HG02798 (cell line): Measurements from ENCODE around the gene ADK.
A peak's percentile ranks its signal among the peaks of the same experiment; 100 is the strongest.

ENCODE experiments used
- ATAC-seq: cut with Tn5 transposase; IDR thresholded peaks from one replicate; pipeline ENCODE4 v1.9.1; 2021; ENCODE audit warnings: mild to moderate bottlenecking; ENCODE audit not compliant: unreplicated experiment, poor library complexity

Gene ADK

DNA sequence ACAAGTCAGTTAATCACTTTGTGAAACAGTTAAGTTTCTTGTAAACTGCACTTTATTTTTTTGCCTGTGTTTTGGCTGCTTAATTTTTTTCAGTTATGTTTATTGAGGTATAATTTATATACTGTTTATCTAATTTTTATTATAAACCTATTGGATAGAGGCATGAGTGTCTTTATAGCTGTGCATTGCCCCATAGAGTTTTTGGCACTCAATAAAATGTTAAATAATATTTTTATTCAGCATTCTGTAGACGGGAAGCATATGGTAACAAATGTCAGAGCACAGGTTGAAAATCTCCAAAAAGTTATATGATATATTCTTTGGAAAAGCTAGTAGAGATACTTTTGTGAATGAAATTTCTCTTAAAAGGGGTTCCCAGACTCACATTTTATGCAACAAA lies 431.5 kb downstream of the ADK start:
- no peak for ATAC-seq

DNA sequence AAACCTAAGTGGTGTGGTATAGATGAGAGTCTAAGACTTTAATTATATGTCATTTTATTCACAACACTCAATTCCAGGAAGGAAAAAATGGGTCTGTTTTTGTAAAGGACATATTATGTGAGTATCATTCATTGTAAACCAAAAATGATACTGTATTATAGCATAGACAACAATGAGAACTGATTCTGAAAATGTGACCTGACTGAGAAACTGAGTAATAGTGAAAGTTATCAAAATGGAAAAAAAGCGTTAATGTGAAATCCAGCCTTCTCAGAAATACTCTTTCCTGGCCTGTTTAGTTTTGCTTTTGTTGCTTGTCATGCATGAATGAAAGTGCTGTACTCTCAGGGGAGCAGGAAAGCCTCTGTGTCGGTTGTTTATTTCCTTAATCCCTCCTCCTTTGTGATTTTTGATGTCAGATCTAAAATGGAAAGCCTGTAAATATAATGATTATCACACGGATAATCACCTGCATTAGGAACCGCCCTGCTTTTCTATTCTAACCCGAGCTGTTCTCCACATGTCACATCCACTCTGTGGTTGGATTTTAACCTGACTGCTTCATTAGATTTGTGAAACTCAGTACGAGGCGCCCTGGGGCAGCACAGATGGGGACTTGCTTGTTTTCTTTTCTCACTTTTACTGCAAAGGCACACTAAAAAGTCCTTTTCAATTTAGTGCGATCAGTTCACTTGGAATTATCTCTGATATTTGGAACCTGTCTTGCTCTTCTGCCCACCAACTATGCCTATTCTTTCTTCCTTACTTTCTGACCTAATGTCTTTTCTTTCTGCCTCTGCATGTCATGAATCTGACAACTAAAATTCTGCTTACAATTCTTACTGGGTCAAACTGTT lies 434.4 kb downstream of the ADK start:
- ATAC-seq = peak; percentile 79

DNA sequence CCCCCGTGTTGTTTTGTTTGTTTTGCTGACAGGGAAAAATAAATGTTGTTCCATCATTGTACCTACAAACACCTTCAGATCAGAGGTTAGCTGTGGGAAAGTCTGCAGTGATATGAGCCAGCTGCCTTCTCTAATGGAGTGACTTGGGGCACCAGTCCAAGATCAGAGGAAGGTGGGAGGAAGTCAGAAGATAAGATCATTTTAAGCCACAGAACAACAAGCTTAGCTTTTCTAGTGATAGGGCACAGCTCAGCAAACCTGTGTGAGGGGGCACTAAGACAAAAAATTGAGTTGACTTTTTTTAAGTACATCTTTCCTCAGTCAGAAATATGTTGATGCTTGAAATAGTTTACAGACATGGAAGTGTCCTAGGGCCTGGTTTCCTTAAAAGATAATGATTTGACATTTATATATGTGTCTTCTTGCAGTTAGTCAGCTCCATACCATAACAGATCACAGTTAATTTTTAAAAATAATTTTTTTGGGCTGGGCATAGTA lies 435.1 kb downstream of the ADK start:
- ATAC-seq = no peak

DNA sequence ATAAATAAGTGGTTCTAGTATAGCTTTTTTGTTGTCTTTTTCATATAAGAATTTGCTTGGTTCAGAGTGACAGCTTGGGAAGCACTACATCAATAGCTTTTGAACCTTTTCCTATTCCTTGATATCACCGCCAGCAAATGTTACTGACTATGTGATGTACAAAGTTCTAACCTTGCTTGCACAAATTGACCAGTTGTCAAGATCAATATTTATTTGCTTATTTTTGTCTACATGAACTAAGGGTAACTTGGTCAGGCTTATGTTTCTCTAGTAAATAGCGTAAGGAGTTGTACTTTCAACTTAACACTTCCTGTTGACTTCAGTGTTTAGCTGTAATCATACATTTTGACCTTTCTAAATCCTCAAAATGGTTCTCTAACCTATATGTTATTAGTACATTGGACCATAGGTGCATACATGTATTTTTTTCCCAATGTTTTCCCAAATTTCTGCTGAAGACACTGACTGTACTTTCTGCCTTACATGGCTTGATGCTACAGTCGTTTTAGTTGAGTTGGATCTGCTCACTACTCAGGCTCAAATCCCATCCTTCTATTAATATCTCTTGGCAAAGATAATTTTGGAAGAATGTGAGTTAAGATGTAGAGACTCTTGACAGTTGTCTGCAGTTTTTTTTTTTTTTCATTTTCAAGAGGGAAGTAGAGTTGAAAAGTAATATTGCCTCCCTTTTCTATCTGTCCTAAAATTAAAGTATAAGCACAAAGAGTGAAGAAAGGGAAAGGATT lies 436.3 kb downstream of the ADK start:
- ATAC-seq = no peak

DNA sequence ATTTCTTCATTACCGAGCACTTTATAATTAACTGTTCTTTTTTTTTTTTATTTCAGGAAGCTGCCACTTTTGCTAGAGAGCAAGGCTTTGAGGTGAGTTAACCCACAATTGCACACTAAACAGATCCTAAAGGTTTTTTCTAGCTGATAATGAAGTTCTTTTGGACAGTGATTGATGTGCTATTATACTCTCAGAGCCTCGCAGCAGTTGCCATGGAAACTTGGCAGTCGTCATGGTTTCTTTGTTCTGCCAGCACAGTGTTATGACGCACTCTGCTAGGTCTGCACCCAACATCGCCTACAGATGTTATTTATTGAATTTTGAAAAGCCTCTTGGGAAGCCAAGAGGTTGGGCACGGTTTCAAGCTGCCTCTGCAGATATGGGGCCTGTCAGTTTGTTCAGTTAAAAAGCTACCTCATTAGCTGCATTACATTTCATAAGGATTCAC lies 438.2 kb downstream of the ADK start:
- ATAC-seq = peak; percentile 55

DNA sequence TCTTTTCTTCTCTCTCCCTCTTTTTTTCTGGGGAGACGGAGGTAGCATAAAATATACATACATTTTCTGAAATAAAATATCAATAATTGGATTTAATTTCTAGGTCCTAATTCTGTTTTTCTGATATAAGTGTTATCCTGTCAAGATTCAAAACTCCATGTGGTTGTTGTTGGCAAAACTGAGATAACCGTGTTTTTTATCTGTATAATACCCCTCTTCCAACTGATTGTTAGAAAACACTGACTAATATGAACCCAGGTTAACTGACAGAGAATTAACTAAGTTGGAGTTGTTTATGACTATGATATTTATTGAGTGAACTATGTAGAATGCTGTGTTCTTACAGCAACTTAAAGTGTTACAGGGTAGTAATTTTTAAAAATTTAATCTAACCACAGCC lies 438.8 kb downstream of the ADK start:
- no peak for ATAC-seq

DNA sequence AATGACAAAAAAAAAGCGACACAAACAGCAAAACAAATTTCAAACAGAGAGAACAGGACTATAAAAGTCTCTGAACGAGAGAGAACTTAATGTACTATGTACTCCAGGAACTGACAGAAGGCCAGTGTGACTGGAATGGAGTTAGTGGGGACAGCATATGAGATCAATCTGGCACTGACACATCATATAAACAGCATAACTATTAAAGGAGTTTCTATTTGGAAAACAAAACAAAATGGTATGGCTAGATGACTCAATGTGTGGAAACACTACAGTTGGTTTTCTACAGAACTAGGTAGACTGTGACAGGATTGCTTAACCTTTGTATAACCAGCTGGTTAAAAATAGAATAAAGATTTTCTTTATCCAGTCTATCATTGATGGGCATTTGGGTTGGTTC lies 442.4 kb downstream of the ADK start:
- no peak for ATAC-seq

DNA sequence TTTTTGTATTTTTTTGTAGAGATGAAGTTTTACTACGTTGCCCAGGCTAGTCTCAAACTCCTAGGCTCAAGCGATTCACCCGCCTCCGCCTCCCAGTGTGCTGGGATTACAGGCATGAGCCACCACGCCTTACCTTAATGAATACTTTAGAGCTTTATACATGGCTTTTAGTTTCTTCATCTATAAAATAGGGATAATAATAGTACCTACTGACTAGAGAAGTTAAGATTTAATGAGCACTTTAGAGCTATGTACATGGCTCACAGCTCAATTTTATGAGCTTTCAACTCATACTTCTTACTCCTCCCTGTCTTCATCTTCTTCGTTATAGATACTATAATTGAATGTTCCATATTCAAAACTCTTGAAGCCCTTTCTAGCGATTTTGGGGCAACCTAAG lies 445.7 kb downstream of the ADK start:
- no peak for ATAC-seq

DNA sequence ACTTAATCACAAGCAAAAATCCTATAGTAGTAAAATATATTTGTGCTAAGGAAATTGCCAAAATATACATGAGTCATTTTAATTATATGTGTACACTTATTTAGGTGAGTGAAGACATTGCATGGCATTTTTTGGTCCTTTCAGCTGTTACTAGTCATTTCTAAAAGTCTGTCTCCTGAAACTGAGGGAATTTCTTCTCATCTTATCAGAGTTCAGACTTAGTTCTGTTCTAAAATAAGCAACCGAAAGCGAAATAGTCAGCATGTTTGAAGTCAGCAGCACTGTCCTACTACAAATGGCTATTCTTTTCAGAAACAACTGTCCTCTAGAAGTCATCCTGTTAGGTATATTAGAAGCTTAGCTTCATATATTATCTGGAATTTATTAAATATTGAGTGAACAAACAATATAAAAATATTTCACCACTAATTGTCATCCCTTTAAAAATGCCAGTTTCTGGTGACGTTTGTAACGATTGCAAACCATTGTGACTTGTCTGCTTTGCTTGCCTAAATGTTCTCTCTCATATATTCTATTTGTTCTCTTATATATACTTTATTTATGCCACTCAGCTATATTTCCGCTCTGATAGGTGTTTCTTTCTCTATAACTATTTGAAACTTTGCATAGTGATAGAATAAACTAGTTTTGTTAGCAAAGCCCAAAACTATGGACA lies 448.0 kb downstream of the ADK start:
- ATAC-seq = peak; percentile 48

DNA sequence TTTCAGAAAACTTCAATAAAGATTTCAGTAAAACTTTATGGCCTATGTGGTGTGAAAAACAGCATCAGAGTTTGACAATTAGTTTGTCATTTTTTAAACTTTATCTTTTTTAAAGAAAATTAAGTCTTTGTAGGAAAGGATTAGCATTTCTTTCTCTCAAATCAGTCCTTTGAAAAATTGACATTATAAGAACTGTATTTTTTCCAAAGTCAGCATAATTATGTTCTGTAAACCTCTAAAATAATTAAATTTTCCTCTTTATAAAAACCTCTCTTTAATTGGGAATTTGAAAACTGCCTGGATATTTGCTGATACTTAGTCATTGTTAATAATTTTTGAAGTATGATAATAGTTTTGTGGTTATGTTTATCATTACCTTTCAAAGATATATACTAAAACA lies 448.7 kb downstream of the ADK start:
- ATAC-seq = no peak

DNA sequence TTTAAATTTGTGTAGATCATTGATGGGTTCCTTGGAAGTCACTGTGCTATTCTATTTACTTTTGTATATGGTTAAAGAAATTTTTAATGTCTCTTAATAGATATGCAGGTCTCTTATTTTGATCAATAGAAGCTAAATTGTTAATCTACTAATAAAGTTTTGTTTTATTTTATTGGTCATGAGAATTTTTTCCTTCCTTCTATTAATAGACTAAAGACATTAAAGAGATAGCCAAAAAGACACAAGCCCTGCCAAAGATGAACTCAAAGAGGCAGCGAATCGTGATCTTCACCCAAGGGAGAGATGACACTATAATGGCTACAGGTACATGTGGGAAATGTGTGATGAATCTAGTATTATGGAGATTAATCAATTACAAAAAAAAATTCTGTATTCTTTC lies 449.1 kb downstream of the ADK start:
- ATAC-seq = no peak

DNA sequence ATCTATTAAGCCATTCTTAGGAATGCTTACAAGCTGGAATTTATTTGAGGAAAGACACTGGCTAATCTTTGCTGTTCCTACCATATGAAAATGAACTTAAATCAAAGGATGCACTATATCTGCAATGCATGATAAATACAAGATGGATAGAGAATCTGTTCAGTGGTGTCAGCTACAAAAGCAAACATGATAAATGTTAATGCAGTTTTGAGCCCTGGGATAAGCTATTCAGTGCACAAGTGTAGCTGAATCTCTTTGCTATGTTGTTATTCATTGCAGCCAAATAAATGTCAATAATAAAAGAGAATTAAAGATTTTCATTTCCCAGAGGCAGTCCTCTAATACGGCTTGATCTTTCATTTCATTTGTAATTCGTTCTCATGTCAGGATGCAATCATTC lies 451.6 kb downstream of the ADK start:
- ATAC-seq = no peak

DNA sequence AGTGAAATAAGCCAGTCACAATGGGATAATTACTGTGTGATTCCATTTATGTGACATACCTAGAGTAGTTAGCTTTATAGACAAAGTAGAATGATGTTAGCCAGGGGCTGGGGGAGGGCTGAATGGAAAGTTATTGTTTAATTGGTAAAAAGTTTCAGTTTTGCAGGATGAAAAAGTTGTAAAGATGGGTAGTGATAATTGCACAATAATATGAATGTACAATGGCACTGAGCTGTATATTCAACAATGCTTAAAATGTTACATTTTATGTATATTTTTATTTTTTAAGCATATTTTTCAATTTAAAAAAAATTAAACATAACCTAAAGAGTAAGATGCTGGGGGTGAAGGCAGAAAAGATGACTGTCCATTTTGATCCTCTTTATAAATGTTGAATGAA lies 459.3 kb downstream of the ADK start:
- no peak for ATAC-seq

DNA sequence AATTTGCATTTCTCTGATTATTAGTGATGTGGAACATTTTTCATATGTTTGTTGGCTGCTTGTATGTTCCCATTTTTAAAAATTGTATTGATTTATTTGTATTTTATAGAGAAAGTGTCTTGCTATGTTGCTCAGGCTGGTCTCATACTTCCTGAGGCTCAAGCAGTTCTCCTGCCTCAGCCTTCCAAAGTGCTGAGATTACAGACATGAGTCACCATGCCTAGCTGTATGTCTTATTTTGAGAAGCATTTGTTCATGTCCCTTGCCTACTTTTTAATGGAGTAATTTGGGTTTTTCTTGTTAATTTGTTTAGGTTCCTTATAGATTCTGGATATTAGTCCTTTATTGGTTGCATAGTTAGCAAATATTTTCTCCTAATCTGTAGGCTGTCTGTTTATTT lies 461.2 kb downstream of the ADK start:
- ATAC-seq = no peak

DNA sequence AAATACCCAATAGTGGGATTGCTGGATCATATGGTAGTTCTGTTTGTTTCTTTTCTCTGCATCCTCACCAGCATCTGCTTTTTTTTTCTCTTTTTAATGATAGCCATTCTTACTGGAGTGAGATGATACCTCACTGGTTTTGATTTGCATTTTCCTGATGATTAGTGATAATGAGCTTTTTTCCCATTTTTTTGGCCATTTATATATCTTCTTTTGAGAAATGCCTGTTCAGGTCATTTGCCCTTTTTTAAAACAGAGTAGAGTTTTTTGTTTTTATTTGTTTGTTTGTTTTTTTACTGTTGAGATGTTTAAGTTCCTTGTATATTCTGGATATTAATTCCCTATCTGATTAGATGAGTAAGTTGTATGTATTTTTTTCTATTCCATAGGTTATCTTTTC lies 469.6 kb downstream of the ADK start:
- no peak for ATAC-seq

DNA sequence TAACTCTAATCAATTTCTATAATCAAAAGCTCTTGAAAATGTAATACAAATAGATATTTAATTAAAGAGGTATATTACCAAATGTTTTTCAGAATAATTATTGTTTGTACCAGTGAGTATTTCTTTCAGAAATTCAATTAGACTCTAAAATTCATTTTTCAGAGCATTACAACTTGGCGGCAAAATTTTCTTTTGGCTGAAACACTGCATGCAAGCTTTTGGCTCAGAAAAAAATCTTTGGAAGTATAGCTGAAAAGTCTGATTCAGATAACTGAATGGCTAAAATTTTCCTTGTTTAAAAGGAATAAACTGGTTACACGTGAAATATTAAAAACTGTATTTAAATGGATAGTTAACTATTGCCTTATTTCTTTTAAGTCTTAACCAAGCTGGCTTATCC lies 472.8 kb downstream of the ADK start:
- ATAC-seq = no peak

DNA sequence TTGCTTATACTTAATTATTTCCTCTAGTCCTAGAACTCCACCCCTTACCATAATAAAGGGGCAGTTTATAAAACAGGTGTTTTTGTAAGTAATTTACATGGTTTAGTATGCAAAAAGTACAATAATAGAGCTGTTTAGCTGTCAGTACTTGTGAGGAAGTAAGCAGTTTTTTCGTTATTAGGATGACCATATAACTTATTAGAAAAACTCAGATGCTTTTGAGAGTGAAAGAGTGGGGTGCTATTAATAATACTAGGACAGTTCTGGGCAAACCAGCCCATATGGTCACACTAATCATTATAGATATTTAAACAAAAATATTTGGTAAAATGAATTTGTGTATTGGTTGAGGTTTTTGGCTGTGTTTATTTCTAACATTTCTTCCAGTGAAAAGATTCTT lies 473.5 kb downstream of the ADK start:
- peak; percentile 53 for ATAC-seq

DNA sequence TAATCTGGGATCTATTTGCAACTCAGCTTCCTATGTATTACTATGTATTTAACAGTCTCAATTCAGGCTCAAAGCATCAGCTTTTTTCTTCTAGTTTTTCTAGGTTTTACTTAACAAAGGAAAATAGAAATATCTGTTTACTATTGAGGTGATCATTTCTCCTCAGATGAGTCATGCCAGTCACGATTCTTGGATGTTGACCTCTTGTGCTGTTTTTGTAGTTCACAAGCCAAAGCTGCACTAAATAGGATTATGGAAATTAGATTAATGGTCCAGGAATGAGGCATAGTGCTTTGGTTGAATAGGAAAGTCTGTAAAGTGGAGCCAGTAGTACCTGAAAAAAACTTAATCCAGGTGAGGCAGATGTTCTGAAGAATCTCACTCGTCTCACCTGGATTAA lies 477.1 kb downstream of the ADK start:
- no peak for ATAC-seq

DNA sequence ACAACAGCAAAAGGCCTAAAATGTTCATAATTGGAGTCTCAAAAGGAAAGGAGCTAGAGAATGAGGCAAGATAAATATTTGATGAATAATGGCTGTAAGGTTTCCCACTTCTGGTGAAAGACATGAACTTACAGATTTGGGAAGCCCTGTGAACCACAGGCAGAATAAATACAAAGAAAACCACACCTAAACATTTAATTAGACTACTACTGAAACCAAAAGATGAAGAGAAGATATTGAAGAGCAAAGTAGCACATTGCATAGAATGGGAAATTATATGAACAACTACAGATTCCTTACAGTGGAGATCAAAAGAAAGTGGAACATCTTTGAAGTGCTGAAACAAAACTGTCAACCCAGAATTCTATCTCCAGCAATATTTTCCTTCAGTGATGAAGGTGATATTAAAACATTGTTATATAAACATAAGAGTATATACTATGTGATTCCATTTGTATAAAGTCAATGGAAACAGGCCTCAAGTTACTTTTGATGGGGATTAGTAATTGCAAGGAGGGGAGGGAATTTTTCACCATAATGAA lies 484.0 kb downstream of the ADK start:
- ATAC-seq = no peak

DNA sequence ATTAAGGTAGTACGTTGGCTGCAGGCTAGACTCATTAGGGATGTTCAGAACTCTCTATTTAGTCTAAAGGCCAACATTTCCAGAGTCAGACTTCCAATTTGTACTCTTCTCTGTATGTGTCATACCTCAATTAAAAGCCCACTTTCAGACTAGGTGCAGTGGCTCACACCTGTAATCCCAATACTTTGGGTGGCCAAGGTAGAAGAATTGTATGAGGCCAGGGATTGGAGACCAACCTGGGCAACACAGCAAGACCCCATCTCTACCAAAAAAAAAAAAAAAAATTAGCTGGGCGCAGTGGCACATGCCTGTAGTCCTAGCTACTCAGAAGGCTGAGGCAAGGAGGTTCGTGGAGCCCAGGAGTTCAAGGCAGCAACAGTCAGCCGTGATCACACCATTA lies 484.6 kb downstream of the ADK start:
- ATAC-seq = no peak

DNA sequence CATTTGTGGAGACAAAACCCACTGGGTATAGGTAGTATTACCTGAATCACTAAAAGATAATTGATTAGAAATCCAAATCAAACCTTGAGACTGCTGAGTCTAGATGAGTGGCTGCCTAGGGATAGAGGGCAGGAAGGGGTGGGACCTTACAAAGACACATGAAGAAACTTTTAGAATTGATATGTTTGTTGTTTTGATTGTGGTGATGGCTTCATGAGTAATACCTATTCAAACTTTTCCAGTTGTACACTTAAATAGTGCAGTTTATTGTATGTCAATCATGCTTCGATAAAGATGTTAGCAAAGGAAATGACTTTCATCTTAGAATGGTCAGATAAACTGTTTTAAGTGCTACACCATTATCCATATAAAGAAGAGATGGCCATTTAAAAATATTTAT lies 486.7 kb downstream of the ADK start:
- no peak for ATAC-seq
